Vagina (tissue), 2 donors: ENCODE measurements around the gene RAB8B. TPM values are rescaled to one million over a fixed set of nuclear protein-coding genes. Genes with fewer than 3 reads are reported as not detected.

Experiments used
- DNase-seq, 2 donors: peaks; one replicate each; pipeline ENCODE4 v3.0.0-alpha.2; 2017; ENCODE audit errors: extremely low spot score in 2 of 2
- H3K27ac ChIP-seq: fragments of 200-600 bp; sonication (generic); one replicate; pipeline ENCODE4 v1.5.1; 2019
- H3K27me3 ChIP-seq: fragments of 200-600 bp; sonication (generic); one replicate; pipeline ENCODE4 v1.5.1; 2019
- H3K36me3 ChIP-seq, 2 donors: fragments of 200-600 bp; sonication (generic); one replicate each; pipeline ENCODE4 v1.5.1; 2017 to 2019
- H3K4me1 ChIP-seq: fragments of 200-600 bp; sonication (generic); one replicate; pipeline ENCODE4 v1.5.1; 2019
- H3K4me3 ChIP-seq, 2 donors: fragments of 200-600 bp; sonication (generic); 1 replicate in 1 of 2; 2 replicates in 1 of 2; pipeline ENCODE4 v1.5.1; 2016 to 2019
- H3K9me3 ChIP-seq: fragments of 200-600 bp; sonication (generic); one replicate; pipeline ENCODE4 v1.5.1; 2019
- CTCF ChIP-seq, 3 experiments: fragments of 450-650 bp in 2 of 3; fragments of 200-600 bp in 1 of 3; sonication (generic) in 1 of 3; IDR thresholded peaks; one replicate each; pipeline ENCODE4 v1.5.1; 2017 to 2019; ENCODE audit warnings: antibody characterized with exemption in 3 of 3, mild to moderate bottlenecking in 2 of 3, moderate library complexity in 2 of 3
- POLR2A ChIP-seq, 2 donors: fragments of 450-650 bp; IDR thresholded peaks; one replicate each; pipeline ENCODE4 v1.6.1; 2017; ENCODE audit warnings: antibody characterized with exemption in 2 of 2, mild to moderate bottlenecking in 2 of 2, moderate library complexity in 2 of 2
- POLR2AphosphoS5 ChIP-seq, 2 donors: sonication (generic); formaldehyde crosslinking; IDR thresholded peaks; one replicate each; pipeline ENCODE4 v1.9.0; 2017; ENCODE audit warnings: antibody characterized with exemption in 2 of 2, mild to moderate bottlenecking in 2 of 2, low read depth in 1 of 2; ENCODE audit not compliant: insufficient read depth in 1 of 2
- intact Hi-C: fragments of 100-400 bp; cut with DNase I; formaldehyde crosslinking; loops from one replicate; pipeline ENCODE4 v1.15.1; 2023
- total RNA-seq: library from RNA; depleted of rRNA; stranded (reverse); fragments of >200 nt; gene quantifications from one replicate; pipeline ENCODE4 v1.2.3, GENCODE V29; 2016

The RAB8B gene
- total RNA-seq, 1 donor from 2014 or later = 29.5 TPM

- H3K4me1 ChIP-seq = peaks cover 38% of the 10 kb centered on the region
Observed at GRCh38 chr15:63244976-63245645, 55.7 kb downstream of the RAB8B start.

GRCh38 chr15:63246691-63247469 is 57.5 kb downstream of the RAB8B start:
- no peak overlapping the region for H3K27ac ChIP-seq
- TF ChIP-seq POLR2A (IDR thresholded peaks at IDR 0.05) (no peak), POLR2AphosphoS5 (IDR thresholded peaks at IDR 0.05; ENCODE audit: insufficient read depth in 1 of 2, low read depth in 1 of 2) (peak in 1 of 2 donors; percentile 95)
- H3K4me1 ChIP-seq = peaks cover 38% of the 10 kb centered on the region
- no peaks in the 10 kb centered on the region for H3K9me3 ChIP-seq
- H3K36me3 ChIP-seq = peaks cover 0 to 5% of the 10 kb centered on the region in 2 donors
- H3K27me3 ChIP-seq = no peaks in the 10 kb centered on the region
- intact Hi-C loops = loop anchor here (10.0 kb wide), 1 partner anchor 52 kb away; no protein-coding TSS in a partner anchor
- no peak overlapping the region for H3K4me3 ChIP-seq
- DNase-seq = no peak

More at GRCh38 chr15:63244976-63245645, 55.7 kb downstream of the RAB8B start:
- H3K4me3 ChIP-seq = no peak overlapping the region
- DNase-seq = no peak
- peak overlapping the region; percentile 57 for H3K27ac ChIP-seq
- H3K27me3 ChIP-seq = no peaks in the 10 kb centered on the region
- H3K36me3 ChIP-seq = peaks cover 0 to 5% of the 10 kb centered on the region in 2 donors
- intact Hi-C loops = loop anchor here (10.0 kb wide), 1 partner anchor 50 kb away; no protein-coding TSS in a partner anchor
- H3K9me3 ChIP-seq = no peaks in the 10 kb centered on the region
- no peak for TF ChIP-seq POLR2A (IDR thresholded peaks at IDR 0.05)
- TF ChIP-seq POLR2AphosphoS5 (IDR thresholded peaks at IDR 0.05; ENCODE audit: insufficient read depth in 1 of 2, low read depth in 1 of 2) = no peak
- TF ChIP-seq CTCF (IDR thresholded peaks at IDR 0.05) = no peak

- Histone ChIP-seq H3K4me1 (peaks cover 14% of the 10 kb centered on the region), H3K36me3 (peaks cover 0 to 1% of the 10 kb centered on the region in 2 donors), H3K4me3 (no peak overlapping the region), H3K9me3 (no peaks in the 10 kb centered on the region), H3K27ac (no peak overlapping the region), H3K27me3 (no peaks in the 10 kb centered on the region)
- no peak for DNase-seq
- no peak for TF ChIP-seq POLR2AphosphoS5 (IDR thresholded peaks at IDR 0.05; ENCODE audit: insufficient read depth in 1 of 2, low read depth in 1 of 2)
- TF ChIP-seq CTCF (IDR thresholded peaks at IDR 0.05) = no peak
- TF ChIP-seq POLR2A (IDR thresholded peaks at IDR 0.05) = no peak
- intact Hi-C loops = no loop called here
Observed at GRCh38 chr15:63250312-63250965, 61.0 kb downstream of the RAB8B start.

GRCh38 chr15:63251701-63252100 is 62.3 kb downstream of the RAB8B start:
- H3K4me1 ChIP-seq = peaks cover 21% of the 10 kb centered on the region
- H3K9me3 ChIP-seq = no peaks in the 10 kb centered on the region
- DNase-seq = no peak
- TF ChIP-seq POLR2AphosphoS5 (IDR thresholded peaks at IDR 0.05; ENCODE audit: insufficient read depth in 1 of 2, low read depth in 1 of 2) (no peak), CTCF (IDR thresholded peaks at IDR 0.05) (no peak), POLR2A (IDR thresholded peaks at IDR 0.05) (no peak)
- no peak overlapping the region for H3K27ac ChIP-seq
- H3K36me3 ChIP-seq = no peaks in the 10 kb centered on the region
- no peaks in the 10 kb centered on the region for H3K27me3 ChIP-seq
- H3K4me3 ChIP-seq = no peak overlapping the region
- intact Hi-C loops = no loop called here

- Histone ChIP-seq H3K27me3 (no peaks in the 10 kb centered on the region), H3K27ac (no peak overlapping the region), H3K9me3 (no peaks in the 10 kb centered on the region), H3K4me3 (no peak overlapping the region), H3K36me3 (no peaks in the 10 kb centered on the region), H3K4me1 (peaks cover 19% of the 10 kb centered on the region)
- TF ChIP-seq POLR2A (IDR thresholded peaks at IDR 0.05) (no peak), POLR2AphosphoS5 (IDR thresholded peaks at IDR 0.05; ENCODE audit: insufficient read depth in 1 of 2, low read depth in 1 of 2) (no peak), CTCF (IDR thresholded peaks at IDR 0.05) (no peak)
- intact Hi-C loops = no loop called here
- no peak for DNase-seq
Observed at GRCh38 chr15:63252292-63252691, 62.9 kb downstream of the RAB8B start.
